Measurements from ENCODE around the gene MYO5A. TPM values are rescaled to one million over a fixed set of nuclear protein-coding genes. Genes with fewer than 3 reads are reported as not detected.

The MYO5A gene
- polyA plus RNA-seq, 1 of the 3 experiments (the other 2 are of a cell fraction), result 11.0 TPM

GRCh38 chr15:52283281-52283680 is 245.4 kb downstream of the MYO5A start:
- Histone ChIP-seq H3K4me2 (no peak overlapping the region), H3K36me3 (replicated peaks in 1 of 2; ENCODE audit: control insufficient read depth in 1 of 2, insufficient read depth in 2 of 2, low read length in 1 of 2) (no peaks in the 10 kb centered on the region), H3K79me2 (ENCODE audit: insufficient read depth) (no peaks in the 10 kb centered on the region), H3K9me3 (no peaks in the 10 kb centered on the region), H3K9me2 (no peaks in the 10 kb centered on the region), H3K4me1 (ENCODE audit: control insufficient read depth in 1 of 2, insufficient read depth in 2 of 2, low read depth in 1 of 2, low read length in 1 of 2) (peaks cover 0 to 15% of the 10 kb centered on the region in 2 experiments; a peak in 1 of 4 replicates), H3K4me3 (ENCODE audit: low read depth in 2 of 2, low read length in 1 of 2) (no peak overlapping the region), H2AFZ (ENCODE audit: low read depth) (no peak overlapping the region), H3K27me3 (ENCODE audit: insufficient read depth) (no peaks in the 10 kb centered on the region), H3F3A (replicated peaks; ENCODE audit: insufficient read depth) (no peaks in the 10 kb centered on the region), H3K27ac (ENCODE audit: low read depth in 2 of 2, low read length in 1 of 2) (no peak overlapping the region), H4K20me1 (ENCODE audit: insufficient read depth) (no peaks in the 10 kb centered on the region), H3K9ac (no peak overlapping the region)
- TF ChIP-seq CHD2 (IDR thresholded peaks at IDR 0.05; ENCODE audit: low read length, partially characterized antibody) (no peak), EP300 (IDR thresholded peaks at IDR 0.05; ENCODE audit: borderline replicate concordance in 1 of 2, low read depth in 1 of 2, low read length in 1 of 2) (no peak), CTCF (IDR thresholded peaks at IDR 0.05) (no peak), ELF1 (IDR thresholded peaks at IDR 0.05) (no peak), FOXJ3 (CRISPR knock-in tag; IDR thresholded peaks at IDR 0.05) (no peak), PBX3 (IDR thresholded peaks at IDR 0.05) (no peak), USF1 (IDR thresholded peaks at IDR 0.05; ENCODE audit: borderline replicate concordance, low read depth) (no peak), MEF2A (IDR thresholded peaks at IDR 0.05; ENCODE audit: borderline replicate concordance, low read depth) (no peak), SMC3 (IDR thresholded peaks at IDR 0.05; ENCODE audit: low read depth, low read length) (no peak), FOXM1 (IDR thresholded peaks at IDR 0.05; ENCODE audit: low read depth) (no peak), FOSL2 (IDR thresholded peaks at IDR 0.05; ENCODE audit: borderline replicate concordance, low read depth) (no peak), USF2 (IDR thresholded peaks at IDR 0.05; ENCODE audit: borderline replicate concordance, low read depth, low read length) (no peak), TAF1 (IDR thresholded peaks at IDR 0.05; ENCODE audit: borderline replicate concordance, low read depth, low read length) (no peak), ZBTB33 (IDR thresholded peaks at IDR 0.05; ENCODE audit: borderline replicate concordance, low read depth) (no peak)
- WGBS (ENCODE audit: low lambda C conversion rate), result 79% methylated on average over 3 of the region's 6 CpGs
- DNase-seq, result no peak
- POLR2A ChIA-PET, result no interaction called here
- CTCF ChIA-PET, result no interaction called here

All from SK-N-SH (cell line).